WTC11 (cell line): ENCODE results near the gene RDH8. TPM values are rescaled to one million over a fixed set of nuclear protein-coding genes. Genes with fewer than 3 reads are reported as not detected.

Experiments used
- CBFB ChIP-seq: sonication (generic); formaldehyde crosslinking; IDR thresholded peaks from 2 replicates; pipeline ENCODE4 v1.8.1; 2022; ENCODE audit warnings: mild to moderate bottlenecking, low read depth, missing genetic modification reagents
- FOXK1 ChIP-seq: sonication (generic); formaldehyde crosslinking; IDR thresholded peaks from 2 replicates; pipeline ENCODE4 v1.8.0; 2022; ENCODE audit warnings: mild to moderate bottlenecking, moderate library complexity, missing genetic modification reagents
- FOXP1 ChIP-seq: sonication (generic); formaldehyde crosslinking; IDR thresholded peaks from 2 replicates; pipeline ENCODE4 v1.8.0; 2022; ENCODE audit warnings: missing genetic modification reagents, mild to moderate bottlenecking, moderate library complexity, borderline replicate concordance
- GABPB1 ChIP-seq: sonication (generic); formaldehyde crosslinking; IDR thresholded peaks from 2 replicates; pipeline ENCODE4 v1.8.1; 2023; ENCODE audit warnings: mild to moderate bottlenecking, missing genetic modification reagents
- GTF2I ChIP-seq: fragments of 250-450 bp; sonication (Bioruptor Pico); conservative IDR thresholded peaks from 2 replicates; pipeline ENCODE4 v1.4.0; 2021; ENCODE audit warnings: mild to moderate bottlenecking
- MXD4 ChIP-seq: fragments of 250-450 bp; sonication (Bioruptor Pico); IDR thresholded peaks from 2 replicates; pipeline ENCODE4 v1.8.0; 2021; ENCODE audit warnings: mild to moderate bottlenecking, moderate library complexity, borderline replicate concordance
- MYBL2 ChIP-seq: sonication (generic); formaldehyde crosslinking; IDR thresholded peaks from 2 replicates; pipeline ENCODE4 v1.8.1; 2023; ENCODE audit warnings: mild to moderate bottlenecking, moderate library complexity, missing genetic modification reagents
- NFYB ChIP-seq: sonication (generic); formaldehyde crosslinking; conservative IDR thresholded peaks from 2 replicates; pipeline ENCODE4 v1.8.0; 2022; ENCODE audit warnings: low read depth, missing genetic modification reagents
- NR3C1 ChIP-seq: sonication (generic); formaldehyde crosslinking; conservative IDR thresholded peaks from 2 replicates; pipeline ENCODE4 v1.8.1; 2023; ENCODE audit warnings: low read depth, mild to moderate bottlenecking, missing genetic modification reagents
- OVOL2 ChIP-seq: fragments of 250-450 bp; sonication (Bioruptor Pico); IDR thresholded peaks from 2 replicates; pipeline ENCODE4 v1.9.0; 2021; ENCODE audit warnings: mild to moderate bottlenecking, borderline replicate concordance
- RELA ChIP-seq: sonication (generic); formaldehyde crosslinking; IDR thresholded peaks from 2 replicates; pipeline ENCODE4 v1.8.1; 2022; ENCODE audit warnings: missing genetic modification reagents, mild to moderate bottlenecking, borderline replicate concordance
- SP1 ChIP-seq: sonication (generic); formaldehyde crosslinking; conservative IDR thresholded peaks from 2 replicates; pipeline ENCODE4 v1.8.1; 2022; ENCODE audit warnings: missing genetic modification reagents
- ZNF121 ChIP-seq: sonication (generic); formaldehyde crosslinking; IDR thresholded peaks from 2 replicates; pipeline ENCODE4 v1.8.0; 2023; ENCODE audit warnings: missing genetic modification reagents
- ZNF232 ChIP-seq: sonication (generic); formaldehyde crosslinking; IDR thresholded peaks from 2 replicates; pipeline ENCODE4 v1.8.0; 2022; ENCODE audit warnings: mild to moderate bottlenecking, missing genetic modification reagents
- total RNA-seq: library from RNA; stranded (reverse); gene quantifications from 3 replicates; pipeline ENCODE4 v1.2.3, GENCODE V29; 2021
- TF ChIP-seq, protein P1 (sequence below): sonication (generic); formaldehyde crosslinking; IDR thresholded peaks from 2 replicates; pipeline ENCODE4 v1.8.0; 2022; ENCODE audit warnings: mild to moderate bottlenecking, missing genetic modification reagents
- TF ChIP-seq, protein P2 (sequence below): sonication (generic); formaldehyde crosslinking; IDR thresholded peaks from 2 replicates; pipeline ENCODE4 v1.8.1; 2023; ENCODE audit warnings: mild to moderate bottlenecking, missing genetic modification reagents
- TF ChIP-seq, protein P3 (sequence below): sonication (generic); formaldehyde crosslinking; IDR thresholded peaks from 2 replicates; pipeline ENCODE4 v1.8.1; 2023; ENCODE audit warnings: mild to moderate bottlenecking, missing genetic modification reagents, moderate library complexity
- TF ChIP-seq, protein P4 (sequence below): fragments of 200-600 bp; IDR thresholded peaks from 2 replicates; pipeline ENCODE4 v1.8.0; 2022; ENCODE audit warnings: antibody characterized with exemption
- TF ChIP-seq, protein P5 (sequence below): fragments of 250-450 bp; sonication (Bioruptor Pico); IDR thresholded peaks from 2 replicates; pipeline ENCODE4 v1.9.0; 2021; ENCODE audit warnings: moderate library complexity, mild to moderate bottlenecking, inconsistent platforms, borderline replicate concordance
- TF ChIP-seq, protein P6 (sequence below): sonication (generic); formaldehyde crosslinking; conservative IDR thresholded peaks from 2 replicates; pipeline ENCODE4 v1.8.1; 2023; ENCODE audit warnings: mild to moderate bottlenecking, low read depth, missing genetic modification reagents, moderate library complexity
- TF ChIP-seq, protein P7 (sequence below): sonication (generic); formaldehyde crosslinking; IDR thresholded peaks from 2 replicates; pipeline ENCODE4 v1.8.0; 2022; ENCODE audit warnings: mild to moderate bottlenecking, missing genetic modification reagents
- TF ChIP-seq, protein P8 (sequence below): fragments of 250-450 bp; sonication (Bioruptor Pico); conservative IDR thresholded peaks from 2 replicates; pipeline ENCODE4 v1.9.0; 2021; ENCODE audit warnings: mild to moderate bottlenecking
- TF ChIP-seq, protein P9 (sequence below): sonication (generic); formaldehyde crosslinking; IDR thresholded peaks from 2 replicates; pipeline ENCODE4 v1.8.1; 2023; ENCODE audit warnings: mild to moderate bottlenecking, missing genetic modification reagents
- TF ChIP-seq, protein P10 (sequence below): sonication (generic); formaldehyde crosslinking; IDR thresholded peaks from 2 replicates; pipeline ENCODE4 v1.8.1; 2022; ENCODE audit warnings: low read depth, mild to moderate bottlenecking, moderate library complexity, missing genetic modification reagents, borderline replicate concordance

The RDH8 gene
- total RNA-seq, 1 experiment from 2014 or later: not detected

DNA sequence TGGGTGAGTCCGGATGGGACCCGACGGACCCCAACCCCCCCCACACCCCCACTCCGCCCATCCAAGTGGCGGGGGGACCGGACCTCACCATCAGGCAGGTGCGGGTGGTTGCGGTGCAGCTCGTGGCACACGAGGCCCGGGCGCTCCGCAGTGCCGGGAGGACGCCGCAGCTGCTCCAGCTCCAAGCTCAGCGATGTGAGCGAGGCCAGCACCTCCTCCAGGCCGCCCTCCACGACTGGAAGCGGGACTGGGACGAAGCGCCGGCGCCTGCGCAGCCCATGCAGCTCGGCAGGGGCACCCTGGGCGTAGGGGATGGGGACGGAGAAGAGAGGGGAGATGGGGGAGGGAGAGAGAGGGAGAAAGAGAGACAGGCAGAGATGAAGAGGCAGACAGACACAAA is 46.8 kb upstream of the RDH8 start (continued):
- TF ChIP-seq, protein P1, sequence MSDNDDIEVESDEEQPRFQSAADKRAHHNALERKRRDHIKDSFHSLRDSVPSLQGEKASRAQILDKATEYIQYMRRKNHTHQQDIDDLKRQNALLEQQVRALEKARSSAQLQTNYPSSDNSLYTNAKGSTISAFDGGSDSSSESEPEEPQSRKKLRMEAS (CRISPR knock-in tag): peak; percentile 73; the same call in 1 of the 2 replicates
- no peak for TF ChIP-seq GABPB1 (CRISPR knock-in tag)
- no peak for TF ChIP-seq RELA (CRISPR knock-in tag)
- TF ChIP-seq, protein P2, sequence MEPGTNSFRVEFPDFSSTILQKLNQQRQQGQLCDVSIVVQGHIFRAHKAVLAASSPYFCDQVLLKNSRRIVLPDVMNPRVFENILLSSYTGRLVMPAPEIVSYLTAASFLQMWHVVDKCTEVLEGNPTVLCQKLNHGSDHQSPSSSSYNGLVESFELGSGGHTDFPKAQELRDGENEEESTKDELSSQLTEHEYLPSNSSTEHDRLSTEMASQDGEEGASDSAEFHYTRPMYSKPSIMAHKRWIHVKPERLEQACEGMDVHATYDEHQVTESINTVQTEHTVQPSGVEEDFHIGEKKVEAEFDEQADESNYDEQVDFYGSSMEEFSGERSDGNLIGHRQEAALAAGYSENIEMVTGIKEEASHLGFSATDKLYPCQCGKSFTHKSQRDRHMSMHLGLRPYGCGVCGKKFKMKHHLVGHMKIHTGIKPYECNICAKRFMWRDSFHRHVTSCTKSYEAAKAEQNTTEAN (CRISPR knock-in tag): no peak
- TF ChIP-seq ZNF232 (CRISPR knock-in tag): no peak
- no peak for TF ChIP-seq MYBL2 (CRISPR knock-in tag)
- TF ChIP-seq CBFB: 0 out of 2 replicates have a peak, but pooled peaks have one; percentile 32
- TF ChIP-seq, protein P3, sequence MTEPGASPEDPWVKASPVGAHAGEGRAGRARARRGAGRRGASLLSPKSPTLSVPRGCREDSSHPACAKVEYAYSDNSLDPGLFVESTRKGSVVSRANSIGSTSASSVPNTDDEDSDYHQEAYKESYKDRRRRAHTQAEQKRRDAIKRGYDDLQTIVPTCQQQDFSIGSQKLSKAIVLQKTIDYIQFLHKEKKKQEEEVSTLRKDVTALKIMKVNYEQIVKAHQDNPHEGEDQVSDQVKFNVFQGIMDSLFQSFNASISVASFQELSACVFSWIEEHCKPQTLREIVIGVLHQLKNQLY (CRISPR knock-in tag): no peak
- TF ChIP-seq ZNF121 (CRISPR knock-in tag): 0 out of 2 replicates have a peak, but pooled peaks have one; percentile 26
- TF ChIP-seq, protein P4, sequence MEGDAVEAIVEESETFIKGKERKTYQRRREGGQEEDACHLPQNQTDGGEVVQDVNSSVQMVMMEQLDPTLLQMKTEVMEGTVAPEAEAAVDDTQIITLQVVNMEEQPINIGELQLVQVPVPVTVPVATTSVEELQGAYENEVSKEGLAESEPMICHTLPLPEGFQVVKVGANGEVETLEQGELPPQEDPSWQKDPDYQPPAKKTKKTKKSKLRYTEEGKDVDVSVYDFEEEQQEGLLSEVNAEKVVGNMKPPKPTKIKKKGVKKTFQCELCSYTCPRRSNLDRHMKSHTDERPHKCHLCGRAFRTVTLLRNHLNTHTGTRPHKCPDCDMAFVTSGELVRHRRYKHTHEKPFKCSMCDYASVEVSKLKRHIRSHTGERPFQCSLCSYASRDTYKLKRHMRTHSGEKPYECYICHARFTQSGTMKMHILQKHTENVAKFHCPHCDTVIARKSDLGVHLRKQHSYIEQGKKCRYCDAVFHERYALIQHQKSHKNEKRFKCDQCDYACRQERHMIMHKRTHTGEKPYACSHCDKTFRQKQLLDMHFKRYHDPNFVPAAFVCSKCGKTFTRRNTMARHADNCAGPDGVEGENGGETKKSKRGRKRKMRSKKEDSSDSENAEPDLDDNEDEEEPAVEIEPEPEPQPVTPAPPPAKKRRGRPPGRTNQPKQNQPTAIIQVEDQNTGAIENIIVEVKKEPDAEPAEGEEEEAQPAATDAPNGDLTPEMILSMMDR: no peak
- TF ChIP-seq, protein P5, sequence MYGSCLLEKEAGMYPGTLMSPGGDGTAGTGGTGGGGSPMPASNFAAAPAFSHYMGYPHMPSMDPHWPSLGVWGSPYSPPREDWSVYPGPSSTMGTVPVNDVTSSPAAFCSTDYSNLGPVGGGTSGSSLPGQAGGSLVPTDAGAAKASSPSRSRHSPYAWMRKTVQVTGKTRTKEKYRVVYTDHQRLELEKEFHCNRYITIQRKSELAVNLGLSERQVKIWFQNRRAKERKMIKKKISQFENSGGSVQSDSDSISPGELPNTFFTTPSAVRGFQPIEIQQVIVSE (CRISPR knock-in tag): no peak
- no peak for TF ChIP-seq NR3C1 (CRISPR knock-in tag)
- TF ChIP-seq, protein P6, sequence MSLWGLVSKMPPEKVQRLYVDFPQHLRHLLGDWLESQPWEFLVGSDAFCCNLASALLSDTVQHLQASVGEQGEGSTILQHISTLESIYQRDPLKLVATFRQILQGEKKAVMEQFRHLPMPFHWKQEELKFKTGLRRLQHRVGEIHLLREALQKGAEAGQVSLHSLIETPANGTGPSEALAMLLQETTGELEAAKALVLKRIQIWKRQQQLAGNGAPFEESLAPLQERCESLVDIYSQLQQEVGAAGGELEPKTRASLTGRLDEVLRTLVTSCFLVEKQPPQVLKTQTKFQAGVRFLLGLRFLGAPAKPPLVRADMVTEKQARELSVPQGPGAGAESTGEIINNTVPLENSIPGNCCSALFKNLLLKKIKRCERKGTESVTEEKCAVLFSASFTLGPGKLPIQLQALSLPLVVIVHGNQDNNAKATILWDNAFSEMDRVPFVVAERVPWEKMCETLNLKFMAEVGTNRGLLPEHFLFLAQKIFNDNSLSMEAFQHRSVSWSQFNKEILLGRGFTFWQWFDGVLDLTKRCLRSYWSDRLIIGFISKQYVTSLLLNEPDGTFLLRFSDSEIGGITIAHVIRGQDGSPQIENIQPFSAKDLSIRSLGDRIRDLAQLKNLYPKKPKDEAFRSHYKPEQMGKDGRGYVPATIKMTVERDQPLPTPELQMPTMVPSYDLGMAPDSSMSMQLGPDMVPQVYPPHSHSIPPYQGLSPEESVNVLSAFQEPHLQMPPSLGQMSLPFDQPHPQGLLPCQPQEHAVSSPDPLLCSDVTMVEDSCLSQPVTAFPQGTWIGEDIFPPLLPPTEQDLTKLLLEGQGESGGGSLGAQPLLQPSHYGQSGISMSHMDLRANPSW (CRISPR knock-in tag): no peak
- TF ChIP-seq, protein P7, sequence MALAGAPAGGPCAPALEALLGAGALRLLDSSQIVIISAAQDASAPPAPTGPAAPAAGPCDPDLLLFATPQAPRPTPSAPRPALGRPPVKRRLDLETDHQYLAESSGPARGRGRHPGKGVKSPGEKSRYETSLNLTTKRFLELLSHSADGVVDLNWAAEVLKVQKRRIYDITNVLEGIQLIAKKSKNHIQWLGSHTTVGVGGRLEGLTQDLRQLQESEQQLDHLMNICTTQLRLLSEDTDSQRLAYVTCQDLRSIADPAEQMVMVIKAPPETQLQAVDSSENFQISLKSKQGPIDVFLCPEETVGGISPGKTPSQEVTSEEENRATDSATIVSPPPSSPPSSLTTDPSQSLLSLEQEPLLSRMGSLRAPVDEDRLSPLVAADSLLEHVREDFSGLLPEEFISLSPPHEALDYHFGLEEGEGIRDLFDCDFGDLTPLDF (CRISPR knock-in tag): no peak
- TF ChIP-seq MXD4 (CRISPR knock-in tag): no peak
- TF ChIP-seq, protein P8, sequence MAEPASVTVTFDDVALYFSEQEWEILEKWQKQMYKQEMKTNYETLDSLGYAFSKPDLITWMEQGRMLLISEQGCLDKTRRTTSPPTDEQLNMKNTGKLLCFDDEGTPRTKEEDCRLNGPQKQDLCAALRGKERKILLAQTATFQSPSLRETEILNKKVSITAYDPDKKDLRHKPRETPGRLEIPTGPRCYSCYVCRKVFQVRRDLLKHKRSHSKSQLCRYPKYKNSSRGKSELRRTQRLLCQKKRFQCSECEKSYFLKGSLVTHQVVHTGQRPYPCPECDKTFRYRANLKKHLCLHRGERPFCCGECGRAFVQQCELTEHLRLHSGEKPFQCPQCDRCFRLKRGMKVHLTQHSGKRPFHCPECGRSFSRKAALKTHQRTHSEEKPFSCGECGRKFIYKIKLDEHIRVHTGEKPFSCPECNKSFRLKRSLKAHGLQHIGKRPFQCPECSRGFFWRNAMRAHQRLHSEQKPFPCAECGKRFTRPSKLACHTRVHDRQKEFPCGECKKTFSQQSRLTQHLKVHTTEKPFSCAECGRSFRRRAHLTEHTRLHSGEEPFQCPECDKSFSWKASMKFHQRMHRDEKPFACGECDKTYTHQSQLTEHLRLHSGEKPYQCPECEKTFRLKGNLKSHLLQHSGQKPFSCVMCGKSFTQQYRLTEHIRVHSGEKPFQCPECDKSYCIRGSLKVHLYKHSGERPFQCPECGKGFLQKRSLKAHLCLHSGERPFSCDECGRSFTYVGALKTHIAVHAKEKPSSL (CRISPR knock-in tag): no peak
- TF ChIP-seq SP1 (CRISPR knock-in tag): 0 out of 2 replicates have a peak, but pooled peaks have one; percentile 22
- TF ChIP-seq NFYB: no peak
- peak; percentile 63; the same call in 1 of the 2 replicates for TF ChIP-seq GTF2I (CRISPR knock-in tag)
- TF ChIP-seq FOXP1 (CRISPR knock-in tag): peak; percentile 59
- TF ChIP-seq, protein P9, sequence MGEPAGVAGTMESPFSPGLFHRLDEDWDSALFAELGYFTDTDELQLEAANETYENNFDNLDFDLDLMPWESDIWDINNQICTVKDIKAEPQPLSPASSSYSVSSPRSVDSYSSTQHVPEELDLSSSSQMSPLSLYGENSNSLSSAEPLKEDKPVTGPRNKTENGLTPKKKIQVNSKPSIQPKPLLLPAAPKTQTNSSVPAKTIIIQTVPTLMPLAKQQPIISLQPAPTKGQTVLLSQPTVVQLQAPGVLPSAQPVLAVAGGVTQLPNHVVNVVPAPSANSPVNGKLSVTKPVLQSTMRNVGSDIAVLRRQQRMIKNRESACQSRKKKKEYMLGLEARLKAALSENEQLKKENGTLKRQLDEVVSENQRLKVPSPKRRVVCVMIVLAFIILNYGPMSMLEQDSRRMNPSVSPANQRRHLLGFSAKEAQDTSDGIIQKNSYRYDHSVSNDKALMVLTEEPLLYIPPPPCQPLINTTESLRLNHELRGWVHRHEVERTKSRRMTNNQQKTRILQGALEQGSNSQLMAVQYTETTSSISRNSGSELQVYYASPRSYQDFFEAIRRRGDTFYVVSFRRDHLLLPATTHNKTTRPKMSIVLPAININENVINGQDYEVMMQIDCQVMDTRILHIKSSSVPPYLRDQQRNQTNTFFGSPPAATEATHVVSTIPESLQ: no peak
- no peak for TF ChIP-seq FOXK1
- TF ChIP-seq OVOL2 (CRISPR knock-in tag): no peak
- TF ChIP-seq, protein P10, sequence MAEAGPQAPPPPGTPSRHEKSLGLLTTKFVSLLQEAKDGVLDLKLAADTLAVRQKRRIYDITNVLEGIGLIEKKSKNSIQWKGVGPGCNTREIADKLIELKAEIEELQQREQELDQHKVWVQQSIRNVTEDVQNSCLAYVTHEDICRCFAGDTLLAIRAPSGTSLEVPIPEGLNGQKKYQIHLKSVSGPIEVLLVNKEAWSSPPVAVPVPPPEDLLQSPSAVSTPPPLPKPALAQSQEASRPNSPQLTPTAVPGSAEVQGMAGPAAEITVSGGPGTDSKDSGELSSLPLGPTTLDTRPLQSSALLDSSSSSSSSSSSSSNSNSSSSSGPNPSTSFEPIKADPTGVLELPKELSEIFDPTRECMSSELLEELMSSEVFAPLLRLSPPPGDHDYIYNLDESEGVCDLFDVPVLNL: no peak
